ENCODE results near the gene ZC3H18.

- TF ChIP-seq RAD21 (conservative IDR thresholded peaks at IDR 0.05) (no peak), CTCF (IDR thresholded peaks at IDR 0.05; ENCODE audit: poor library complexity, severe bottlenecking) (no peak), SMC3 (conservative IDR thresholded peaks at IDR 0.05; ENCODE audit: poor library complexity) (no peak), TAF1 (IDR thresholded peaks at IDR 0.05; ENCODE audit: low read depth) (no peak), REST (IDR thresholded peaks at IDR 0.05; ENCODE audit: borderline replicate concordance) (no peak), EZH2 (IDR thresholded peaks at IDR 0.05; ENCODE audit: borderline replicate concordance, insufficient read depth, low read length, poor library complexity, severe bottlenecking) (no peak), MXI1 (conservative IDR thresholded peaks at IDR 0.05; ENCODE audit: poor library complexity, severe bottlenecking) (no peak), POLR2AphosphoS5 (IDR thresholded peaks at IDR 0.05) (no peak)
Measured at GRCh38 chr16:88525663-88525990, 44.6 kb upstream of the ZC3H18 start.
